Keratinocyte (primary cell): Measurements from ENCODE around the gene LRRC4C. TPM values are rescaled to one million over a fixed set of nuclear protein-coding genes. Genes with fewer than 3 reads are reported as not detected.
A peak's percentile ranks its signal among the peaks of the same experiment; 100 is the strongest.

Source experiments
- DNase-seq: peaks from one replicate; pipeline ENCODE4 v3.0.0-alpha.2; 2011; ENCODE audit warnings: low read depth, missing footprints, low spot score
- FAIRE-seq: peaks from 2 replicates; lab custom pipeline; 2011; peaks lifted over from hg19 to GRCh38; lab: Jason Lieb, UNC
- H2AFZ ChIP-seq: 2 replicates; pipeline ENCODE4 v1.6.0; 2012; ENCODE audit warnings: low read length, control low read depth, inconsistent platforms; ENCODE audit not compliant: control insufficient read depth
- H3K27ac ChIP-seq: 2 replicates; pipeline ENCODE4 v1.5.1; 2011; ENCODE audit warnings: low read length; ENCODE audit not compliant: control insufficient read depth, insufficient read depth
- H3K27me3 ChIP-seq: 3 replicates; pipeline ENCODE4 v1.6.0; 2011; ENCODE audit warnings: low read length; ENCODE audit not compliant: control insufficient read depth, insufficient read depth; ENCODE audit errors: extremely low read depth
- H3K36me3 ChIP-seq, 2 experiments: 2 replicates in 1 of 2; 3 replicates in 1 of 2; pipeline ENCODE4 v1.5.1; 2011; ENCODE audit warnings: low read length in 2 of 2, mild to moderate bottlenecking in 1 of 2; ENCODE audit not compliant: control insufficient read depth in 2 of 2, insufficient read depth in 2 of 2; ENCODE audit errors: extremely low read depth in 1 of 2
- H3K4me1 ChIP-seq: 3 replicates; pipeline ENCODE4 v1.5.1; 2011; ENCODE audit warnings: low read length; ENCODE audit not compliant: control insufficient read depth, insufficient read depth; ENCODE audit errors: extremely low read depth
- H3K4me2 ChIP-seq: 3 replicates; pipeline ENCODE4 v1.6.0; 2011; ENCODE audit warnings: low read depth, low read length; ENCODE audit not compliant: control insufficient read depth, insufficient read depth; ENCODE audit errors: extremely low read depth
- H3K4me3 ChIP-seq, 3 experiments: fragments of 200-600 bp in 1 of 3; sonication (generic) in 1 of 3; 2 replicates in 2 of 3; 3 replicates in 1 of 3; pipeline ENCODE4 v1.5.1; 2011 to 2016; ENCODE audit warnings: low read length in 3 of 3, mild to moderate bottlenecking in 3 of 3, control low read depth in 2 of 3, inconsistent platforms in 1 of 3, low read depth in 1 of 3, mixed read lengths in 1 of 3, mixed run types in 1 of 3, moderate library complexity in 1 of 3; ENCODE audit not compliant: control insufficient read depth in 2 of 3, insufficient read depth in 2 of 3; ENCODE audit errors: extremely low read depth in 1 of 3
- H3K79me2 ChIP-seq: 2 replicates; pipeline ENCODE4 v1.6.0; 2012; ENCODE audit warnings: low read length; ENCODE audit not compliant: control insufficient read depth, insufficient read depth
- H3K9ac ChIP-seq: 3 replicates; pipeline ENCODE4 v1.6.0; 2011; ENCODE audit warnings: low read length; ENCODE audit not compliant: control insufficient read depth, insufficient read depth; ENCODE audit errors: extremely low read depth
- H3K9me1 ChIP-seq: 3 replicates; pipeline ENCODE4 v1.6.0; 2011; ENCODE audit warnings: low read length; ENCODE audit not compliant: control insufficient read depth, insufficient read depth; ENCODE audit errors: extremely low read depth
- H3K9me3 ChIP-seq: 2 replicates; pipeline ENCODE4 v1.5.1; 2012; ENCODE audit warnings: low read depth, low read length; ENCODE audit not compliant: control insufficient read depth
- H4K20me1 ChIP-seq: 3 replicates; pipeline ENCODE4 v1.6.0; 2011; ENCODE audit warnings: low read length; ENCODE audit not compliant: control insufficient read depth, insufficient read depth; ENCODE audit errors: extremely low read depth
- CTCF ChIP-seq, 3 experiments: IDR thresholded peaks in 1 of 3; conservative IDR thresholded peaks in 1 of 3; optimal IDR thresholded peaks in 1 of 3; 2 replicates in 2 of 3; 3 replicates in 1 of 3; pipeline versions ENCODE3 to v1.5.1; 2011; ENCODE audit warnings: low read length in 3 of 3, mild to moderate bottlenecking in 3 of 3, moderate library complexity in 2 of 3, control low read depth in 1 of 3, inconsistent platforms in 1 of 3; ENCODE audit not compliant: insufficient read depth in 2 of 3; ENCODE audit errors: extremely low read depth in 1 of 3
- EZH2 ChIP-seq: IDR thresholded peaks from one replicate; pipeline ENCODE4 v1.6.1; 2012; ENCODE audit warnings: inconsistent platforms, mild to moderate bottlenecking, low read length, moderate library complexity
- dilution Hi-C: fragments of 300-500 bp; cut with MboI; formaldehyde crosslinking; loops from one replicate; pipeline ENCODE4 v1.7.0; 2020; ENCODE audit warnings: low sequenced_read_pairs; ENCODE audit not compliant: extremely low pct_ligation_motif_present
- polyA plus RNA-seq, 5 experiments: library from polyadenylated mRNA; depleted of rRNA in 3 of 5; stranded (reverse) in 3 of 5; stranded (forward) in 1 of 5; unstranded in 1 of 5; fragments of >200 nt; gene quantifications; 1 replicate in 1 of 5; 2 replicates in 3 of 5; 3 replicates in 1 of 5; pipeline versions ENCODE4 v1.2.1 to v1.2.3, GENCODE V29; 2011 to 2012; ENCODE audit warnings: missing spikeins in 2 of 5, low read depth in 1 of 5, low replicate concordance in 1 of 5

Gene LRRC4C
- polyA plus RNA-seq, 1 donor (not counting 4 experiments of a cell fraction or from before 2014, with no cell fraction given): not detected

GRCh38 chr11:41486424-41486823 is 27.0 kb upstream of the LRRC4C start:
- no peaks in the 10 kb centered on the region for H3K36me3 ChIP-seq
- peak overlapping the region; percentile 68 for H2AFZ ChIP-seq
- H3K9me3 ChIP-seq: no peaks in the 10 kb centered on the region
- dilution Hi-C loops: no loop called here
- no peak for FAIRE-seq
- H4K20me1 ChIP-seq: no peaks in the 10 kb centered on the region
- no peaks in the 10 kb centered on the region for H3K4me1 ChIP-seq
- no peak overlapping the region for H3K4me3 ChIP-seq
- DNase-seq: no peak
- H3K27me3 ChIP-seq: no peaks in the 10 kb centered on the region
- no peak overlapping the region for H3K4me2 ChIP-seq
- no peak overlapping the region for H3K27ac ChIP-seq
- TF ChIP-seq CTCF (optimal IDR thresholded peaks at IDR 0.05 in 1 of 3, IDR thresholded peaks at IDR 0.05 in 1 of 3, conservative IDR thresholded peaks at IDR 0.05 in 1 of 3; ENCODE audit: extremely low read depth in 1 of 3, insufficient read depth in 2 of 3, low read length in 3 of 3) (no peak), EZH2 (no peak)
- no peaks in the 10 kb centered on the region for H3K79me2 ChIP-seq
- H3K9me1 ChIP-seq: no peaks in the 10 kb centered on the region
- no peak overlapping the region for H3K9ac ChIP-seq

DNA sequence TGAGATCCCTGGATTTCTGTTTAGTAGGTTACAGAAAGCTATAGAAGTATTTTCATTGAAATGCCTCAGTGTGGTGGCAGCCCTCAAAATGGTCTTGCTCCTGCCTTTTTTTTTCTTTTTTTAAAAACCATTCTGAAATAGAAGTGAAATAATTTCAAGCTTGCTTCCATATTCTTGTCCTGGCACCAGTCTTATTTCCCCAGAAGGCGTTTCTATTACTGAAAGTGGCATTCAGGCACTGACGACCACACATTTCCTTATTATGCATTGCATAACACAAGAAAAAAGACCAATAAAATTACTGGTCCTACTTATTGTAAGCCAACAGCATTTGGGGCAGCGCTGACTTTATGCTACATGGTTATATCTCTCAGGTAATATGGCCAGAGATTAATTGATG is 24.5 kb upstream of the LRRC4C start:
- TF ChIP-seq EZH2 (no peak), CTCF (optimal IDR thresholded peaks at IDR 0.05 in 1 of 3, IDR thresholded peaks at IDR 0.05 in 1 of 3, conservative IDR thresholded peaks at IDR 0.05 in 1 of 3; ENCODE audit: extremely low read depth in 1 of 3, insufficient read depth in 2 of 3, low read length in 3 of 3) (no peak)
- Histone ChIP-seq H3K36me3 (no peaks in the 10 kb centered on the region), H3K9ac (no peak overlapping the region), H3K27me3 (no peaks in the 10 kb centered on the region), H3K4me2 (no peak overlapping the region), H3K4me3 (no peak overlapping the region), H3K79me2 (no peaks in the 10 kb centered on the region), H4K20me1 (no peaks in the 10 kb centered on the region), H2AFZ (no peak overlapping the region), H3K9me3 (no peaks in the 10 kb centered on the region), H3K4me1 (no peaks in the 10 kb centered on the region), H3K27ac (no peak overlapping the region), H3K9me1 (no peaks in the 10 kb centered on the region)
- dilution Hi-C loops: no loop called here
- DNase-seq (no peak), FAIRE-seq (no peak)
